ENCODE results near the gene NPSR1. TPM values are rescaled to one million over a fixed set of nuclear protein-coding genes. Genes with fewer than 3 reads are reported as not detected.

Gene NPSR1
- total and polyA plus RNA-seq, 2 experiments from 2014 or later, result not detected

DNA sequence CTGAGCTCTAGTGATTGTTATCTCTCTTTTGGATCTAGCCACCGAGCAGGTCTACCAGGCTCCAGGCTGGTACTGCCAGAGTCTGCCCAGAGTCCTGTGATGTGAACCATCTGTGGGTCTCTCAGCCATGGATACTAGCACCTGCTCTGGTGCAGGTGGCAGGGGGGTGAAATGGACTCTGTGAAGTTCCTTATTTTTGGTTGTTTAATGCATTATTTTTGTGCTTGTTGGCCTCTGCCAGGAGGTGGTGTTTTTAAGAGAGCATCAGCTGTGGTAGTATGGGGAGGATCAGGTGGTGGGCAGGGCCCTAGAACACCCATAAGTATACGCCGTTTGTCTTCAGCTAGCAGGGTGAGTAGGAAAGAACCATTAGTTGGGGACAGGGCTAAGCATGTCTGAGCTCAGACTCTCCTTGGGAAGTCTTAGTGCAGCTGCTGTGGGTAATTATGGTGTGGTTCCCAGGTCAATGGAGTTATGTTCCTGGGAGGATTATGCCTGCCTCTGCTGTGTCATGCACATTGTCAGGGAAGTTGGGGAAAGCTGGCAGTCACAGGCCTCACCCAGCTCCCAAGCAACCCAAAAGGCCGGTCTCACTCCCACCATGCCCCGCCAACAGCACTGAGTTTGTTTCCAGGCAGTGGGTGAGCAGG, 81.8 kb downstream of the NPSR1 start:
- H3K9me3 ChIP-seq (ENCODE audit: low read depth), result no peaks in the 10 kb centered on the region
- no peak overlapping the region for H3K27ac ChIP-seq
- no peaks in the 10 kb centered on the region for H3K79me2 ChIP-seq
- 84% methylated on average over 5 of the region's 5 CpGs for WGBS (ENCODE audit: low lambda C conversion rate, missing lambda C conversion rate)
- H2AFZ ChIP-seq, result no peak overlapping the region
- DNase-seq (ENCODE audit: low spot score), result no peak
- H3K9me2 ChIP-seq (replicated peaks; ENCODE audit: insufficient read depth), result no peaks in the 10 kb centered on the region
- H3K4me2 ChIP-seq, result no peak overlapping the region
- H3K4me1 ChIP-seq (ENCODE audit: insufficient read depth), result no peaks in the 10 kb centered on the region
- no peaks in the 10 kb centered on the region for H4K20me1 ChIP-seq (ENCODE audit: insufficient read depth, poor library complexity, severe bottlenecking)
- no peaks in the 10 kb centered on the region for H3K36me3 ChIP-seq (replicated peaks; ENCODE audit: insufficient read depth, low read depth)
- H3K4me3 ChIP-seq, result no peak overlapping the region
- no peak for TF ChIP-seq EZH2 (IDR thresholded peaks at IDR 0.05; ENCODE audit: borderline replicate concordance)
- TF ChIP-seq CTCF (IDR thresholded peaks at IDR 0.05; ENCODE audit: poor library complexity), result no peak
- no peak for TF ChIP-seq EZH2phosphoT487 (IDR thresholded peaks at IDR 0.05; ENCODE audit: low read depth, severe bottlenecking, unreplicated experiment)
- H3K27me3 ChIP-seq, result no peaks in the 10 kb centered on the region

DNA sequence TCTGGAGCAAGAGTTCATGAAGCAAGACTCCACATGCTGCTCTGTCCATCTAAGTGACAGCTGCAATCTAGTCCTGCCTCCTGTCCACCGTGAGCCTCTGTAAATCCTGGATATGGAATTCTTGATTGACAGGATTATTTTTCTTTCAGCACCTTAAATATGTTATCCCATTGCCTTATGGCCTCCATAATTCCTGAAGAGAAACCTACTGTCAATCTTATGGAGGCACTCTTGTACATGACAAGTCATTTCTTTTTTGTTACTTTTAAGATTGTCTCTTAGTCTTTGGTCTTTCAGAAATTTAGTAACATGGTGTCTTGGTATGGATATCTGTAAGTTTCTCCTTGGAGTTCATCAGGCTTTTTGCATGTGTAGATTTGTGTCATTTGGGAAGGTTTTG, 82.8 kb downstream of the NPSR1 start:
- no peak overlapping the region for H2AFZ ChIP-seq
- H3K27me3 ChIP-seq, result no peaks in the 10 kb centered on the region
- no peak overlapping the region for H3K4me3 ChIP-seq
- H3K36me3 ChIP-seq (replicated peaks; ENCODE audit: insufficient read depth, low read depth), result no peaks in the 10 kb centered on the region
- WGBS (ENCODE audit: low lambda C conversion rate, missing lambda C conversion rate), result 87% methylated on average over 1 of the region's 1 CpG
- no peaks in the 10 kb centered on the region for H3K79me2 ChIP-seq
- no peaks in the 10 kb centered on the region for H3K4me1 ChIP-seq (ENCODE audit: insufficient read depth)
- H4K20me1 ChIP-seq (ENCODE audit: insufficient read depth, poor library complexity, severe bottlenecking), result no peaks in the 10 kb centered on the region
- no peak for DNase-seq (ENCODE audit: low spot score)
- H3K27ac ChIP-seq, result no peak overlapping the region
- TF ChIP-seq CTCF (IDR thresholded peaks at IDR 0.05; ENCODE audit: poor library complexity) (no peak), EZH2 (IDR thresholded peaks at IDR 0.05; ENCODE audit: borderline replicate concordance) (no peak), EZH2phosphoT487 (IDR thresholded peaks at IDR 0.05; ENCODE audit: low read depth, severe bottlenecking, unreplicated experiment) (no peak)
- no peaks in the 10 kb centered on the region for H3K9me3 ChIP-seq (ENCODE audit: low read depth)
- no peaks in the 10 kb centered on the region for H3K9me2 ChIP-seq (replicated peaks; ENCODE audit: insufficient read depth)
- H3K4me2 ChIP-seq, result no peak overlapping the region

DNA sequence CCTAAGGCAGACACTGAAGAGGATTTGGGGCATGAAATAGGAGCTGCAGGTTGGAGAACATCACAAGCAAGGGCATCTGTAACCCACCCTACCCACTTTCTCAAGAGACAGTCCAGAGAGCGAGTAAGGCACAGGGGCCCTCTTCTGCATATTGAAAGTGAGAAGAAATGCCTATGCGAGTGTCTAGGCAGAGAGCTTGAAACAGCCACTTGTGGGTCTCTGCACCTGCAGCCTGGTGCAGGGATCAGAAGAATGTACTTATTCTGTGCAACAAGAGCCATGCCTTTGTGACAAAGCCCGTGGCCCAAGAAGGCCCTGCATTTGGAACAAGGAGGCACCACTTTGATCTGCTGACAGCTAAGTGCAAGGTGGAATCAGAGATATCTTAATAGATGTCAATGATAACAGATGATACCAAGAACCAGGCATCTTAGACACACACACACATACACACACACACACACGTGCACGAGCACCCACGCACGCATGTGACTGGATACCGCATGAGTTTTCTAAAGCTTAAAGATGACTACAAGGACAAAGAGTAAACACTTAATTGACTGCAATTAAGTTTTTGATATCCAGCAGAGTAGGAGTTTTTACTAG, 89.3 kb downstream of the NPSR1 start:
- Histone ChIP-seq H3K36me3 (replicated peaks; ENCODE audit: insufficient read depth, low read depth) (no peaks in the 10 kb centered on the region), H3K4me2 (peak overlapping the region; percentile 42), H3K9me3 (ENCODE audit: low read depth) (no peaks in the 10 kb centered on the region), H2AFZ (no peak overlapping the region), H3K79me2 (no peaks in the 10 kb centered on the region), H4K20me1 (ENCODE audit: insufficient read depth, poor library complexity, severe bottlenecking) (no peaks in the 10 kb centered on the region), H3K9me2 (replicated peaks; ENCODE audit: insufficient read depth) (no peaks in the 10 kb centered on the region), H3K27ac (no peak overlapping the region), H3K4me1 (ENCODE audit: insufficient read depth) (peaks cover 16% of the 10 kb centered on the region), H3K27me3 (no peaks in the 10 kb centered on the region), H3K4me3 (no peak overlapping the region)
- no peak for DNase-seq (ENCODE audit: low spot score)
- TF ChIP-seq EZH2 (IDR thresholded peaks at IDR 0.05; ENCODE audit: borderline replicate concordance) (no peak), CTCF (IDR thresholded peaks at IDR 0.05; ENCODE audit: poor library complexity) (no peak), EZH2phosphoT487 (IDR thresholded peaks at IDR 0.05; ENCODE audit: low read depth, severe bottlenecking, unreplicated experiment) (no peak)
- WGBS (ENCODE audit: low lambda C conversion rate, missing lambda C conversion rate), result 83% methylated on average over 8 of the region's 8 CpGs

All from hepatocyte (in vitro differentiated cells).